Fibroblast of lung (primary cell): ENCODE data around the gene ATXN1. TPM values are rescaled to one million over a fixed set of nuclear protein-coding genes. Genes with fewer than 3 reads are reported as not detected.
A peak's percentile ranks its signal among the peaks of the same experiment; 100 is the strongest.

Experiments used
- DNase-seq, 2 donors: peaks; one replicate each; pipeline versions ENCODE4 v3.0.0 to v3.0.0-alpha.2; 2010; ENCODE audit warnings: low read depth in 2 of 2
- H2AFZ ChIP-seq: 2 replicates; pipeline ENCODE4 v1.5.1; 2012; ENCODE audit warnings: low read length, control low read depth, inconsistent platforms
- H3K27ac ChIP-seq: 2 replicates; pipeline ENCODE4 v1.5.1; 2011; ENCODE audit warnings: low read length, control low read depth; ENCODE audit not compliant: insufficient read depth
- H3K27me3 ChIP-seq: 2 replicates; pipeline ENCODE4 v1.5.1; 2011; ENCODE audit warnings: mild to moderate bottlenecking, low read length; ENCODE audit not compliant: control insufficient read depth, insufficient read depth
- H3K36me3 ChIP-seq: 2 replicates; pipeline ENCODE4 v1.5.1; 2011; ENCODE audit warnings: low read length; ENCODE audit not compliant: control insufficient read depth, insufficient read depth
- H3K4me1 ChIP-seq: 2 replicates; pipeline ENCODE4 v1.5.1; 2011; ENCODE audit warnings: low read length; ENCODE audit not compliant: control insufficient read depth, insufficient read depth; ENCODE audit errors: extremely low read depth
- H3K4me2 ChIP-seq: 2 replicates; pipeline ENCODE4 v1.5.1; 2011; ENCODE audit warnings: low read length, control low read depth; ENCODE audit not compliant: insufficient read depth; ENCODE audit errors: extremely low read depth
- H3K4me3 ChIP-seq, 4 experiments: fragments of 200-600 bp in 1 of 4; sonication (generic) in 1 of 4; replicated peaks in 1 of 4; 2 replicates each; pipeline ENCODE4 v1.5.1; 2011 to 2016; ENCODE audit warnings: low read length in 4 of 4, low read depth in 3 of 4, mild to moderate bottlenecking in 3 of 4, control low read depth in 2 of 4, inconsistent platforms in 1 of 4, mixed read lengths in 1 of 4; ENCODE audit not compliant: insufficient read depth in 1 of 4; ENCODE audit errors: control extremely low read depth in 1 of 4
- H3K79me2 ChIP-seq: 2 replicates; pipeline ENCODE4 v1.5.1; 2012; ENCODE audit warnings: mild to moderate bottlenecking, low read length, inconsistent platforms; ENCODE audit not compliant: control insufficient read depth, insufficient read depth
- H3K9ac ChIP-seq: 2 replicates; pipeline ENCODE4 v1.5.1; 2011; ENCODE audit warnings: mild to moderate bottlenecking, low read length, control low read depth; ENCODE audit not compliant: insufficient read depth
- H3K9me3 ChIP-seq: 2 replicates; pipeline ENCODE4 v1.5.1; 2012; ENCODE audit warnings: low read depth, low read length; ENCODE audit not compliant: control insufficient read depth, insufficient read depth
- H4K20me1 ChIP-seq: 2 replicates; pipeline ENCODE4 v1.5.1; 2011; ENCODE audit warnings: low read length; ENCODE audit not compliant: control insufficient read depth, insufficient read depth; ENCODE audit errors: extremely low read depth
- CTCF ChIP-seq, 2 donors: IDR thresholded peaks in 1 of 2; conservative IDR thresholded peaks in 1 of 2; 1 replicate in 1 of 2; 2 replicates in 1 of 2; pipeline ENCODE4 v1.5.1; 2011 to 2012; ENCODE audit warnings: low read length in 2 of 2, control low read depth in 1 of 2, inconsistent platforms in 1 of 2, low read depth in 1 of 2, mild to moderate bottlenecking in 1 of 2
- EZH2 ChIP-seq: IDR thresholded peaks from 2 replicates; pipeline ENCODE4 v1.5.1; 2012; ENCODE audit warnings: low read length, control low read depth, mild to moderate bottlenecking; ENCODE audit errors: missing control alignments
- polyA plus RNA-seq, 2 donors: library from polyadenylated mRNA; depleted of rRNA in 1 of 2; stranded (reverse) in 1 of 2; unstranded in 1 of 2; fragments of >200 nt; gene quantifications; 2 replicates each; pipeline ENCODE4 v1.2.1, GENCODE V29; 2011 to 2012; ENCODE audit warnings: missing spikeins in 1 of 2
- total RNA-seq: library from RNA; depleted of rRNA; stranded (reverse); fragments of >200 nt; gene quantifications from 2 replicates; pipeline ENCODE4 v1.2.1, GENCODE V29; 2014

Gene ATXN1
- total and polyA plus RNA-seq, 2 donors (not counting 1 experiment from before 2014, with no cell fraction given): 15.8 to 40.5 TPM

DNA sequence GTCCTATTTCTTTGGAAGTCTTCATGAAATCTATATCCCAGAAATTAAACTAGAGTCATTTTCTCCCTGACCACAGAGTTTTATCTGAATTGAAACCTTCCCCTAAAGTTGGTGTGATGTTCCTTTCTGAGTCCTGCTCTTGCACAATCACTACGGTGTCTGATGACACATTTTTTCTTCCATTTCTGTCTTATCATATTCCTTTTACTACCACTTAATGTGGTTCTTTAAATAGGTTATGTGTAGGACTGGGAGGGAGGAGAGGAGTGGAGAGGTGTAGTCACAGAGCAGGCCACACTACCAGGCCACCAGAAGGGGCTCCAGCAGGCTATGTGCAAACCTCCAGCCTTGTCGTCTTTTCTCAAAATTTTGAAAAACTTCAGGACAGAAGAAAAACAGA lies 39.7 kb upstream of the ATXN1 start:
- no peaks in the 10 kb centered on the region for H4K20me1 ChIP-seq

DNA sequence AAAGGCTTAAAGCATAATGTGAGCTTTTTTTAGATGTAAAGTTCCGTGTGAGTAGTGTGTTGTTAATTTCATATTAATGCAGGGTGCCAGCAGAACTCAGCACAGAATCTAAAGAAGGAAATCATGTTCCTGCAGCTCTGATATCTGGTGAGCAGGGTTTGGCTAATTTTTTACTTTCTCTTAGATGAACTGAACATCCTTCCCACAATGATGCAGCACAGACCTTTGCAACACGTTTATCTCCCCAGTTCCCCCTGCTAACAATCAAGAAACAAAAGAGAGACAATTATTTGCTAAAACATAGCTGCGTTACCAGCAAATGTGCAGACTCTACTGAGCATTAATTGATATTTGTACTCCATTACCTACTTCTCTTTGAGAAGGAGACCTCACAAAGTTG lies 39.1 kb upstream of the ATXN1 start:
- H3K9ac ChIP-seq: no peak overlapping the region
- TF ChIP-seq CTCF (conservative IDR thresholded peaks at IDR 0.05 in 1 of 2, IDR thresholded peaks at IDR 0.05 in 1 of 2; ENCODE audit: low read depth in 1 of 2, low read length in 2 of 2): no peak
- no peak for TF ChIP-seq EZH2
- DNase-seq: no peak
- H3K79me2 ChIP-seq: no peaks in the 10 kb centered on the region
- no peaks in the 10 kb centered on the region for H3K36me3 ChIP-seq
- no peak overlapping the region for H3K27ac ChIP-seq
- H3K9me3 ChIP-seq: no peaks in the 10 kb centered on the region
- H3K4me2 ChIP-seq: no peak overlapping the region
- H2AFZ ChIP-seq: no peak overlapping the region
- no peaks in the 10 kb centered on the region for H4K20me1 ChIP-seq
- peaks cover 7% of the 10 kb centered on the region for H3K4me1 ChIP-seq
- H3K4me3 ChIP-seq: no peak overlapping the region
- no peaks in the 10 kb centered on the region for H3K27me3 ChIP-seq

More for the DNA sequence above, 39.7 kb upstream of the ATXN1 start:
- H3K9me3 ChIP-seq: no peaks in the 10 kb centered on the region
- no peaks in the 10 kb centered on the region for H3K36me3 ChIP-seq
- H3K9ac ChIP-seq: no peak overlapping the region
- no peak overlapping the region for H3K4me3 ChIP-seq
- no peak overlapping the region for H2AFZ ChIP-seq
- H3K27ac ChIP-seq: no peak overlapping the region
- H3K4me1 ChIP-seq: peaks cover 7% of the 10 kb centered on the region
- H3K4me2 ChIP-seq: no peak overlapping the region
- no peaks in the 10 kb centered on the region for H3K27me3 ChIP-seq
- DNase-seq: peak; percentile 56 to 60
- TF ChIP-seq EZH2 (no peak), CTCF (conservative IDR thresholded peaks at IDR 0.05 in 1 of 2, IDR thresholded peaks at IDR 0.05 in 1 of 2; ENCODE audit: low read depth in 1 of 2, low read length in 2 of 2) (peak in 1 of 2 donors; percentile 11)
- H3K79me2 ChIP-seq: no peaks in the 10 kb centered on the region

- H3K79me2 ChIP-seq: no peaks in the 10 kb centered on the region
- no peaks in the 10 kb centered on the region for H3K27me3 ChIP-seq
- TF ChIP-seq EZH2 (no peak), CTCF (conservative IDR thresholded peaks at IDR 0.05 in 1 of 2, IDR thresholded peaks at IDR 0.05 in 1 of 2; ENCODE audit: low read depth in 1 of 2, low read length in 2 of 2) (no peak)
- H3K9ac ChIP-seq: no peak overlapping the region
- no peak overlapping the region for H3K4me2 ChIP-seq
- no peaks in the 10 kb centered on the region for H3K9me3 ChIP-seq
- H3K27ac ChIP-seq: no peak overlapping the region
- peak; percentile 36 to 38 for DNase-seq
- no peak overlapping the region for H2AFZ ChIP-seq
- peaks cover 7% of the 10 kb centered on the region for H3K4me1 ChIP-seq
- H3K4me3 ChIP-seq: no peak overlapping the region
- no peaks in the 10 kb centered on the region for H4K20me1 ChIP-seq
- no peaks in the 10 kb centered on the region for H3K36me3 ChIP-seq
These were observed 38.3 kb upstream of the ATXN1 start for GRCh38 chr6:16799279-16800193.
